ENCODE measurements around the gene JPH4. TPM values are rescaled to one million over a fixed set of nuclear protein-coding genes. Genes with fewer than 3 reads are reported as not detected.
A peak's percentile ranks its signal among the peaks of the same experiment; 100 is the strongest.

The JPH4 gene
- total RNA-seq, 1 experiment from 2014 or later, result not detected

DNA sequence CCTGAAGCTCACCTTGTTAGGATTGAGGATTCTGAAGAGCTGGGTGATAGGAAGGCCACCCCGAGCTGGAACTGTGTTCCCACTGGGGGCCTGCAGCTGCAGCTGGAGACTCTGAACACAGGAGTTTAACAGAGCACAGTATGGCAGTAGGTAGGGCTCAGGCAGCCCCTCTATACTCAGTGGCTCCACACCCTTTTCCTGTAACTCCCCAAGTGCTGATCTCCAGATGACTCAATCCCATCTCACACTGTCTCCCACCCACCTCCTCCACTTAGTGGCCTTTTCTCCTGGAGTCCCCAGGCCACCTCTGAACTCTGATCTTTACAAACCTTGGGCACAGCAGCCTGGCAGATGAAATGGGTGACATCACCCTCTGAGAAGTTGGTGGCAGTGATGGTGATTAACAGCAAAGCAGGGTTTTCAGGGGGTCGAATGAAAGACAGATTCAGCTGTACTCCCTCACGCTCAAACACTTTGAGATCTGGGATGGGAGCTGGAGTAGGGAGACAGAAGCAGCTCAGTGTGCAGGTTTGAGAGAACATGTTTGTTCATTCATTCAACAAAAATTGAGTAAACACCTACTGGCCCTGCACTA is 18.6 kb downstream of the JPH4 start:
- ChIA-PET POLR2A (interaction anchor here (0.5 to 1.2 kb wide), 8 partner anchors 9 to 726 kb away, joined by 3 to 4 read pairs (median 3); partner anchors contain the start of gene PABPN1), CTCF (interaction anchor here (0.5 to 10.7 kb wide), 46 partner anchors 10 to 1223 kb away, joined by 3 to 247 read pairs (median 4); partner anchors contain the start of genes AP1G2, BCL2L2, DCAF11 and NRL)
- peak overlapping the region; percentile 35 for H3K27ac Mint-ChIP-seq (ENCODE audit: low read depth, unreplicated experiment)
- H3K9me3 Mint-ChIP-seq (ENCODE audit: unreplicated experiment), result no peaks in the 10 kb centered on the region
- peaks cover 11% of the 10 kb centered on the region for H3K4me1 Mint-ChIP-seq (ENCODE audit: insufficient read depth, unreplicated experiment)
- no peak for DNase-seq (ENCODE audit: unreplicated experiment)
- no peaks in the 10 kb centered on the region for H3K27me3 Mint-ChIP-seq (ENCODE audit: insufficient read depth, unreplicated experiment)
- BruUV-seq (replicated peaks), result no TSS peak
- no peak for TF ChIP-seq CTCF (IDR thresholded peaks at IDR 0.05; ENCODE audit: unreplicated experiment)
- H3K36me3 Mint-ChIP-seq (ENCODE audit: insufficient read depth, unreplicated experiment), result peaks cover 57% of the 10 kb centered on the region
- intact Hi-C loops (cut with micrococcal nuclease), result loop anchor here (1.0 kb wide), 1 partner anchor 82 kb away; no protein-coding TSS in a partner anchor
- no peak overlapping the region for H3K4me3 Mint-ChIP-seq (ENCODE audit: unreplicated experiment)

DNA sequence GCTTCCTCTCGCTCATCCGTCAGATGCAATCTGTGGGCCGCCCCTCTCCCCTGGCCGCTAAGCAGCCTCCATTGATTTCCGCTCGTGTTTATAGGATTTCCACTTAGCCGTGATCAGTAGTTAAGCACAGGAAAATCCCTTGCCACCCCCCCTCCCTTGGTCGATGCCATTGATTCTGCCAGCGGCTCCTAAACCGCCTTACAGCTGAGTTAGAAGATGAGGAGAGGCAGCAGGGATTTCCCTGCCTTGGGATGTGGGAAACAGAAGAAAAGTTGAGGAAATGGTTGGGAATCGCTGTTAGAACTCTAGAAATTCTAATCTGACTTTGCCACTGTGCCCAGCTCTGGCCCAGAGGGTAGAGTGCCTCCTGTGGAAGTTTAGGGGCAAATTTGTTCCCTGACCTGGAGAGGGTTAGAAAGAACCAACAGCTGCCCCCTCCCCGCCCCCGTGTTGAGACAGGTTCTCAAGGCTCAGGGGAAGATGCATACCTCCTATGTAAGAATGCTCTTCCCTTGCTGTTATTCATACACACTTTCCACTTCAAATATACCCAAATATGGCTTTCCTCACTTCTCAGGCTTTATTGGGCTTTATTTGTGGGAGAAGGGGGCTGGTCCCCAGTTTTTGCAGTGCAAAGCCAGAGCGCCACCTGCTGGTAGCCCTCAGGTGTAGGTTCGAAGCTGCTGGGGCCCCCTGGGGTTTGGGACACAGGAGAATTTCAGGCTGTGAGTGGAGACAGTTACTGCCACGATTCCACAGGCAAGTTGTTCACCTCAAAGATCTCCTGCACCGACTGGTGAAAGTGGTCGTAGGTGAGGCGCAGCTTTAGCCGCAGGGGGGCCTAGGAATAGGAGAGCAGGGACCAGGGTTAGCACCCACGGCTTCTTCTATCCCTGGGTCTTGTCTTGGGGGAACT is 19.3 kb downstream of the JPH4 start:
- peak; percentile 56 for DNase-seq (ENCODE audit: unreplicated experiment)
- CTCF ChIA-PET, result interaction anchor here (0.6 to 10.7 kb wide), 45 partner anchors 9 to 1715 kb away, joined by 3 to 247 read pairs (median 4); partner anchors contain the start of genes AP1G2, DCAF11 and NRL
- TF ChIP-seq CTCF (IDR thresholded peaks at IDR 0.05; ENCODE audit: unreplicated experiment), result peak; percentile 96

GRCh38 chr14:23558346-23559009 is 20.1 kb downstream of the JPH4 start:
- ChIA-PET POLR2A (interaction anchor here (0.6 to 1.3 kb wide), 4 partner anchors 9 to 475 kb away, joined by 3 to 8 read pairs (median 3); partner anchors contain the start of gene AP1G2), CTCF (interaction anchor here (0.6 to 10.7 kb wide), 30 partner anchors 8 to 1830 kb away, joined by 3 to 247 read pairs (median 4); partner anchors contain the start of genes AP1G2, DCAF11 and NRL)
- no TSS peak for BruUV-seq (replicated peaks)
- H3K9me3 Mint-ChIP-seq (ENCODE audit: unreplicated experiment), result no peaks in the 10 kb centered on the region
- no peak for TF ChIP-seq CTCF (IDR thresholded peaks at IDR 0.05; ENCODE audit: unreplicated experiment)
- no peaks in the 10 kb centered on the region for H3K27me3 Mint-ChIP-seq (ENCODE audit: insufficient read depth, unreplicated experiment)
- peak overlapping the region; percentile 92 for H3K4me3 Mint-ChIP-seq (ENCODE audit: unreplicated experiment)
- intact Hi-C loops (cut with micrococcal nuclease), result loop anchor here (1.0 kb wide), 1 partner anchor 80 kb away; no protein-coding TSS in a partner anchor
- peaks cover 11% of the 10 kb centered on the region for H3K4me1 Mint-ChIP-seq (ENCODE audit: insufficient read depth, unreplicated experiment)
- peak overlapping the region; percentile 43 for H3K27ac Mint-ChIP-seq (ENCODE audit: low read depth, unreplicated experiment)
- DNase-seq (ENCODE audit: unreplicated experiment), result no peak
- peaks cover 42% of the 10 kb centered on the region for H3K36me3 Mint-ChIP-seq (ENCODE audit: insufficient read depth, unreplicated experiment)

More for the DNA sequence above, 19.3 kb downstream of the JPH4 start:
- no peaks in the 10 kb centered on the region for H3K27me3 Mint-ChIP-seq (ENCODE audit: insufficient read depth, unreplicated experiment)
- peaks cover 11% of the 10 kb centered on the region for H3K4me1 Mint-ChIP-seq (ENCODE audit: insufficient read depth, unreplicated experiment)
- no peak overlapping the region for H3K4me3 Mint-ChIP-seq (ENCODE audit: unreplicated experiment)
- peaks cover 49% of the 10 kb centered on the region for H3K36me3 Mint-ChIP-seq (ENCODE audit: insufficient read depth, unreplicated experiment)
- BruUV-seq (replicated peaks), result TSS peak; percentile 19
- intact Hi-C loops (cut with micrococcal nuclease), result loop anchor here (1.0 kb wide), 1 partner anchor 81 kb away; no protein-coding TSS in a partner anchor
- H3K9me3 Mint-ChIP-seq (ENCODE audit: unreplicated experiment), result no peaks in the 10 kb centered on the region
- POLR2A ChIA-PET, result interaction anchor here (0.5 to 1.3 kb wide), 7 partner anchors 8 to 727 kb away, joined by 3 to 8 read pairs (median 3); partner anchors contain the start of genes AP1G2 and PABPN1
- peak overlapping the region; percentile 43 for H3K27ac Mint-ChIP-seq (ENCODE audit: low read depth, unreplicated experiment)
